GM23338 (cell line): ENCODE results near the gene SLC7A14. TPM values are rescaled to one million over a fixed set of nuclear protein-coding genes. Genes with fewer than 3 reads are reported as not detected.

Experiments used
- ATAC-seq: fragments of 200-7000 bp; cut with Tn5 transposase; 3 replicates; pipeline ENCODE4 v1.9.1; 2020
- DNase-seq: peaks from one replicate; pipeline ENCODE4 v3.0.0-alpha.2; 2015; ENCODE audit warnings: low spot score
- H2AFZ ChIP-seq: fragments of 200-600 bp; sonication (generic); 2 replicates; pipeline ENCODE4 v1.8.0; 2016; ENCODE audit warnings: antibody characterized with exemption, mild to moderate bottlenecking, moderate library complexity
- H3F3A ChIP-seq: fragments of 200-600 bp; sonication (generic); replicated peaks from 2 replicates; pipeline ENCODE4 v1.8.0; 2017; ENCODE audit warnings: antibody characterized with exemption, mixed run types, low read depth
- H3K27ac ChIP-seq: fragments of 200-600 bp; sonication (generic); 2 replicates; pipeline ENCODE4 v1.6.1; 2016; ENCODE audit warnings: low read depth
- H3K27me3 ChIP-seq: fragments of 200-600 bp; sonication (generic); 2 replicates; pipeline ENCODE4 v1.8.0; 2016; ENCODE audit warnings: mild to moderate bottlenecking, mixed run types, moderate library complexity; ENCODE audit not compliant: insufficient read depth
- H3K36me3 ChIP-seq: fragments of 200-600 bp; sonication (generic); 2 replicates; pipeline ENCODE4 v1.8.0; 2016; ENCODE audit warnings: mild to moderate bottlenecking; ENCODE audit not compliant: insufficient read depth
- H3K4me1 ChIP-seq: fragments of 200-600 bp; sonication (generic); 2 replicates; pipeline ENCODE4 v1.8.0; 2016; ENCODE audit warnings: mild to moderate bottlenecking, moderate library complexity; ENCODE audit not compliant: insufficient read depth
- H3K4me2 ChIP-seq: fragments of 200-600 bp; sonication (generic); 2 replicates; pipeline ENCODE4 v1.7.1; 2017; ENCODE audit warnings: mixed run types
- H3K4me3 ChIP-seq: fragments of 200-600 bp; sonication (generic); 2 replicates; pipeline ENCODE4 v1.6.1; 2016; ENCODE audit warnings: mixed run types
- H3K79me2 ChIP-seq: fragments of 200-600 bp; sonication (generic); replicated peaks from 2 replicates; pipeline ENCODE4 v1.8.0; 2017; ENCODE audit warnings: mild to moderate bottlenecking; ENCODE audit not compliant: insufficient read depth
- H3K9me2 ChIP-seq: fragments of 200-600 bp; sonication (generic); 2 replicates; pipeline ENCODE4 v1.8.0; 2017; ENCODE audit not compliant: insufficient read depth
- H4K20me1 ChIP-seq: fragments of 200-600 bp; sonication (generic); replicated peaks from 2 replicates; pipeline ENCODE4 v1.8.0; 2017; ENCODE audit warnings: mild to moderate bottlenecking; ENCODE audit not compliant: insufficient read depth
- H3K27ac Mint-ChIP-seq: 2 replicates; pipeline ENCODE4 v1.8.0; 2020; ENCODE audit warnings: inconsistent platforms, mild to moderate bottlenecking, moderate library complexity, mixed read lengths
- H3K27me3 Mint-ChIP-seq: 3 replicates; pipeline ENCODE4 v1.8.0; 2022; ENCODE audit warnings: low read depth, mild to moderate bottlenecking, moderate library complexity, mixed read lengths, inconsistent platforms; ENCODE audit not compliant: insufficient read depth, poor library complexity
- H3K36me3 Mint-ChIP-seq: 3 replicates; pipeline ENCODE4 v1.8.0; 2021; ENCODE audit warnings: low read depth, mild to moderate bottlenecking, inconsistent platforms, moderate library complexity, mixed read lengths
- H3K4me1 Mint-ChIP-seq: 3 replicates; pipeline ENCODE4 v1.8.0; 2020; ENCODE audit warnings: mild to moderate bottlenecking, inconsistent platforms, mixed read lengths
- H3K4me3 Mint-ChIP-seq: 3 replicates; pipeline ENCODE4 v1.8.0; 2021; ENCODE audit warnings: moderate library complexity, mild to moderate bottlenecking, inconsistent platforms, mixed read lengths
- H3K9me3 Mint-ChIP-seq: 3 replicates; pipeline ENCODE4 v1.8.0; 2020; ENCODE audit warnings: moderate library complexity, mild to moderate bottlenecking, inconsistent platforms, mixed read lengths
- CREB1 ChIP-seq: fragments of 250-450 bp; sonication (Bioruptor Pico); IDR thresholded peaks from 2 replicates; pipeline ENCODE4 v1.5.0; 2020; ENCODE audit warnings: low read depth, mild to moderate bottlenecking, moderate library complexity
- EZH2 ChIP-seq: fragments of 200-600 bp; sonication (generic); IDR thresholded peaks from one replicate; pipeline ENCODE4 v1.8.0; 2017; ENCODE audit warnings: antibody characterized with exemption, mild to moderate bottlenecking, low read depth; ENCODE audit not compliant: unreplicated experiment
- EZH2phosphoT487 ChIP-seq: fragments of 200-600 bp; sonication (generic); IDR thresholded peaks from one replicate; pipeline ENCODE4 v1.8.1; 2018; ENCODE audit warnings: antibody characterized with exemption; ENCODE audit not compliant: unreplicated experiment
- JUNB ChIP-seq: IDR thresholded peaks from one replicate; pipeline ENCODE4 v1.6.1; 2016; ENCODE audit warnings: antibody characterized with exemption; ENCODE audit not compliant: unreplicated experiment
- NANOG ChIP-seq: IDR thresholded peaks from 2 replicates; pipeline ENCODE4 v1.6.1; 2016; ENCODE audit warnings: antibody characterized with exemption, borderline replicate concordance
- POLR2AphosphoS5 ChIP-seq: IDR thresholded peaks from 2 replicates; pipeline ENCODE4 v1.6.1; 2016; ENCODE audit warnings: antibody characterized with exemption, low read depth
- STAT1 ChIP-seq: IDR thresholded peaks from one replicate; pipeline ENCODE4 v1.6.1; 2016; ENCODE audit warnings: antibody characterized with exemption; ENCODE audit not compliant: unreplicated experiment
- ZNF114 ChIP-seq: fragments of 250-450 bp; sonication (Bioruptor Pico); IDR thresholded peaks from 2 replicates; pipeline ENCODE4 v1.5.0; 2020; ENCODE audit warnings: mild to moderate bottlenecking, moderate library complexity
- ZNF331 ChIP-seq: fragments of 250-450 bp; sonication (Bioruptor Pico); IDR thresholded peaks from 2 replicates; pipeline ENCODE4 v1.5.0; 2020; ENCODE audit warnings: low read depth, mild to moderate bottlenecking, moderate library complexity
- polyA plus RNA-seq: library from polyadenylated mRNA; unstranded; fragments of >200 nt; fragmentation: Nextera tagmentation; extraction: Ambion mirVana; gene quantifications from 2 replicates; pipeline ENCODE4 v1.2.1, GENCODE V29; 2016
- total RNA-seq: library from RNA; depleted of rRNA; stranded (reverse); fragments of >200 nt; shearing (Covaris generic); gene quantifications from 2 replicates; pipeline ENCODE4 v1.2.3, GENCODE V29; 2014
- TF ChIP-seq, protein P1 (sequence below): IDR thresholded peaks from one replicate; pipeline ENCODE4 v1.6.1; 2018; ENCODE audit warnings: antibody characterized with exemption; ENCODE audit not compliant: unreplicated experiment
- TF ChIP-seq, protein P2 (sequence below), 2 experiments: fragments of 200-600 bp in 1 of 2; sonication (generic) in 1 of 2; conservative IDR thresholded peaks; 2 replicates each; pipeline versions ENCODE4 v1.5.1 to v1.6.1; 2016 to 2017; ENCODE audit warnings: antibody characterized with exemption in 2 of 2, low read depth in 2 of 2, mild to moderate bottlenecking in 2 of 2, moderate library complexity in 1 of 2
- TF ChIP-seq, protein P3 (sequence below): fragments of 250-450 bp; sonication (Bioruptor Pico); IDR thresholded peaks from 2 replicates; pipeline ENCODE4 v1.5.0; 2020; ENCODE audit warnings: mild to moderate bottlenecking, moderate library complexity
- TF ChIP-seq, protein P4 (sequence below): IDR thresholded peaks from 2 replicates; pipeline ENCODE4 v1.6.1; 2016; ENCODE audit warnings: antibody characterized with exemption

SLC7A14 gene
- total and polyA plus RNA-seq, 2 experiments from 2014 or later = 0.49 to 0.82 TPM

DNA sequence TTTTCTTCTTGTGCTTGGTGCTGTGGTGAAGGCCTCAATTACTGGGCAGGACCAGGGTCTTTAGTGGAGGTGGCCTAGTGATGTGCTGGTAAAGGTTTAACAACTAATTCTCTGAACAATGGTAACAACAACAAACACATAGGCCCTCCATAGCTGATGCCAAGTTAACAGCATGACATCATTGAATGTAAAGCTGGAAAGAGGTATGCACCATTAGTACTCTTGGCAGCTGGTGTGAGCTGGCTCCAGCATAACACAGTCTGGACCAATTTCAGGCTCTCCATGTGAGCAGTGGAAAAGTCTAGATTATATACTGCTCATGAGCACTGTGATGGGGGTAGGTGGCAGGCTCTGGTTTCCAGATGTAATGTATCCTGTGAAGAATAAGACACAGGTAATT, 61.8 kb downstream of the SLC7A14 start:
- H3K4me1 Mint-ChIP-seq = peaks cover 9% of the 10 kb centered on the region; the same call in 2 of the 3 replicates

More for the DNA sequence above, 61.8 kb downstream of the SLC7A14 start:
- Histone ChIP-seq H3K36me3 (no peaks in the 10 kb centered on the region), H3K4me2 (no peak overlapping the region), H3K4me3 (no peak overlapping the region), H3K79me2 (no peaks in the 10 kb centered on the region), H2AFZ (no peak overlapping the region), H3K27me3 (no peaks in the 10 kb centered on the region), H3K27ac (no peak overlapping the region), H4K20me1 (no peaks in the 10 kb centered on the region), H3F3A (no peaks in the 10 kb centered on the region), H3K9me2 (no peaks in the 10 kb centered on the region), H3K4me1 (peaks cover 3% of the 10 kb centered on the region; the same call in 1 of the 2 replicates)
- DNase-seq (no peak), ATAC-seq (no peak)
- H3K4me3 Mint-ChIP-seq = no peak overlapping the region
- H3K27ac Mint-ChIP-seq = no peak overlapping the region
- TF ChIP-seq STAT1 (no peak), POLR2AphosphoS5 (no peak), EZH2 (no peak), JUNB (no peak), ZNF331 (no peak), ZNF114 (CRISPR knock-in tag) (no peak), CREB1 (CRISPR knock-in tag) (no peak), NANOG (no peak), EZH2phosphoT487 (no peak)
- TF ChIP-seq, protein P1, sequence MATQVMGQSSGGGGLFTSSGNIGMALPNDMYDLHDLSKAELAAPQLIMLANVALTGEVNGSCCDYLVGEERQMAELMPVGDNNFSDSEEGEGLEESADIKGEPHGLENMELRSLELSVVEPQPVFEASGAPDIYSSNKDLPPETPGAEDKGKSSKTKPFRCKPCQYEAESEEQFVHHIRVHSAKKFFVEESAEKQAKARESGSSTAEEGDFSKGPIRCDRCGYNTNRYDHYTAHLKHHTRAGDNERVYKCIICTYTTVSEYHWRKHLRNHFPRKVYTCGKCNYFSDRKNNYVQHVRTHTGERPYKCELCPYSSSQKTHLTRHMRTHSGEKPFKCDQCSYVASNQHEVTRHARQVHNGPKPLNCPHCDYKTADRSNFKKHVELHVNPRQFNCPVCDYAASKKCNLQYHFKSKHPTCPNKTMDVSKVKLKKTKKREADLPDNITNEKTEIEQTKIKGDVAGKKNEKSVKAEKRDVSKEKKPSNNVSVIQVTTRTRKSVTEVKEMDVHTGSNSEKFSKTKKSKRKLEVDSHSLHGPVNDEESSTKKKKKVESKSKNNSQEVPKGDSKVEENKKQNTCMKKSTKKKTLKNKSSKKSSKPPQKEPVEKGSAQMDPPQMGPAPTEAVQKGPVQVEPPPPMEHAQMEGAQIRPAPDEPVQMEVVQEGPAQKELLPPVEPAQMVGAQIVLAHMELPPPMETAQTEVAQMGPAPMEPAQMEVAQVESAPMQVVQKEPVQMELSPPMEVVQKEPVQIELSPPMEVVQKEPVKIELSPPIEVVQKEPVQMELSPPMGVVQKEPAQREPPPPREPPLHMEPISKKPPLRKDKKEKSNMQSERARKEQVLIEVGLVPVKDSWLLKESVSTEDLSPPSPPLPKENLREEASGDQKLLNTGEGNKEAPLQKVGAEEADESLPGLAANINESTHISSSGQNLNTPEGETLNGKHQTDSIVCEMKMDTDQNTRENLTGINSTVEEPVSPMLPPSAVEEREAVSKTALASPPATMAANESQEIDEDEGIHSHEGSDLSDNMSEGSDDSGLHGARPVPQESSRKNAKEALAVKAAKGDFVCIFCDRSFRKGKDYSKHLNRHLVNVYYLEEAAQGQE = no peak
- TF ChIP-seq, protein P2, sequence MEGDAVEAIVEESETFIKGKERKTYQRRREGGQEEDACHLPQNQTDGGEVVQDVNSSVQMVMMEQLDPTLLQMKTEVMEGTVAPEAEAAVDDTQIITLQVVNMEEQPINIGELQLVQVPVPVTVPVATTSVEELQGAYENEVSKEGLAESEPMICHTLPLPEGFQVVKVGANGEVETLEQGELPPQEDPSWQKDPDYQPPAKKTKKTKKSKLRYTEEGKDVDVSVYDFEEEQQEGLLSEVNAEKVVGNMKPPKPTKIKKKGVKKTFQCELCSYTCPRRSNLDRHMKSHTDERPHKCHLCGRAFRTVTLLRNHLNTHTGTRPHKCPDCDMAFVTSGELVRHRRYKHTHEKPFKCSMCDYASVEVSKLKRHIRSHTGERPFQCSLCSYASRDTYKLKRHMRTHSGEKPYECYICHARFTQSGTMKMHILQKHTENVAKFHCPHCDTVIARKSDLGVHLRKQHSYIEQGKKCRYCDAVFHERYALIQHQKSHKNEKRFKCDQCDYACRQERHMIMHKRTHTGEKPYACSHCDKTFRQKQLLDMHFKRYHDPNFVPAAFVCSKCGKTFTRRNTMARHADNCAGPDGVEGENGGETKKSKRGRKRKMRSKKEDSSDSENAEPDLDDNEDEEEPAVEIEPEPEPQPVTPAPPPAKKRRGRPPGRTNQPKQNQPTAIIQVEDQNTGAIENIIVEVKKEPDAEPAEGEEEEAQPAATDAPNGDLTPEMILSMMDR (conservative IDR thresholded peaks at IDR 0.05; ENCODE audit: low read depth in 2 of 2) = no peak
- TF ChIP-seq, protein P3, sequence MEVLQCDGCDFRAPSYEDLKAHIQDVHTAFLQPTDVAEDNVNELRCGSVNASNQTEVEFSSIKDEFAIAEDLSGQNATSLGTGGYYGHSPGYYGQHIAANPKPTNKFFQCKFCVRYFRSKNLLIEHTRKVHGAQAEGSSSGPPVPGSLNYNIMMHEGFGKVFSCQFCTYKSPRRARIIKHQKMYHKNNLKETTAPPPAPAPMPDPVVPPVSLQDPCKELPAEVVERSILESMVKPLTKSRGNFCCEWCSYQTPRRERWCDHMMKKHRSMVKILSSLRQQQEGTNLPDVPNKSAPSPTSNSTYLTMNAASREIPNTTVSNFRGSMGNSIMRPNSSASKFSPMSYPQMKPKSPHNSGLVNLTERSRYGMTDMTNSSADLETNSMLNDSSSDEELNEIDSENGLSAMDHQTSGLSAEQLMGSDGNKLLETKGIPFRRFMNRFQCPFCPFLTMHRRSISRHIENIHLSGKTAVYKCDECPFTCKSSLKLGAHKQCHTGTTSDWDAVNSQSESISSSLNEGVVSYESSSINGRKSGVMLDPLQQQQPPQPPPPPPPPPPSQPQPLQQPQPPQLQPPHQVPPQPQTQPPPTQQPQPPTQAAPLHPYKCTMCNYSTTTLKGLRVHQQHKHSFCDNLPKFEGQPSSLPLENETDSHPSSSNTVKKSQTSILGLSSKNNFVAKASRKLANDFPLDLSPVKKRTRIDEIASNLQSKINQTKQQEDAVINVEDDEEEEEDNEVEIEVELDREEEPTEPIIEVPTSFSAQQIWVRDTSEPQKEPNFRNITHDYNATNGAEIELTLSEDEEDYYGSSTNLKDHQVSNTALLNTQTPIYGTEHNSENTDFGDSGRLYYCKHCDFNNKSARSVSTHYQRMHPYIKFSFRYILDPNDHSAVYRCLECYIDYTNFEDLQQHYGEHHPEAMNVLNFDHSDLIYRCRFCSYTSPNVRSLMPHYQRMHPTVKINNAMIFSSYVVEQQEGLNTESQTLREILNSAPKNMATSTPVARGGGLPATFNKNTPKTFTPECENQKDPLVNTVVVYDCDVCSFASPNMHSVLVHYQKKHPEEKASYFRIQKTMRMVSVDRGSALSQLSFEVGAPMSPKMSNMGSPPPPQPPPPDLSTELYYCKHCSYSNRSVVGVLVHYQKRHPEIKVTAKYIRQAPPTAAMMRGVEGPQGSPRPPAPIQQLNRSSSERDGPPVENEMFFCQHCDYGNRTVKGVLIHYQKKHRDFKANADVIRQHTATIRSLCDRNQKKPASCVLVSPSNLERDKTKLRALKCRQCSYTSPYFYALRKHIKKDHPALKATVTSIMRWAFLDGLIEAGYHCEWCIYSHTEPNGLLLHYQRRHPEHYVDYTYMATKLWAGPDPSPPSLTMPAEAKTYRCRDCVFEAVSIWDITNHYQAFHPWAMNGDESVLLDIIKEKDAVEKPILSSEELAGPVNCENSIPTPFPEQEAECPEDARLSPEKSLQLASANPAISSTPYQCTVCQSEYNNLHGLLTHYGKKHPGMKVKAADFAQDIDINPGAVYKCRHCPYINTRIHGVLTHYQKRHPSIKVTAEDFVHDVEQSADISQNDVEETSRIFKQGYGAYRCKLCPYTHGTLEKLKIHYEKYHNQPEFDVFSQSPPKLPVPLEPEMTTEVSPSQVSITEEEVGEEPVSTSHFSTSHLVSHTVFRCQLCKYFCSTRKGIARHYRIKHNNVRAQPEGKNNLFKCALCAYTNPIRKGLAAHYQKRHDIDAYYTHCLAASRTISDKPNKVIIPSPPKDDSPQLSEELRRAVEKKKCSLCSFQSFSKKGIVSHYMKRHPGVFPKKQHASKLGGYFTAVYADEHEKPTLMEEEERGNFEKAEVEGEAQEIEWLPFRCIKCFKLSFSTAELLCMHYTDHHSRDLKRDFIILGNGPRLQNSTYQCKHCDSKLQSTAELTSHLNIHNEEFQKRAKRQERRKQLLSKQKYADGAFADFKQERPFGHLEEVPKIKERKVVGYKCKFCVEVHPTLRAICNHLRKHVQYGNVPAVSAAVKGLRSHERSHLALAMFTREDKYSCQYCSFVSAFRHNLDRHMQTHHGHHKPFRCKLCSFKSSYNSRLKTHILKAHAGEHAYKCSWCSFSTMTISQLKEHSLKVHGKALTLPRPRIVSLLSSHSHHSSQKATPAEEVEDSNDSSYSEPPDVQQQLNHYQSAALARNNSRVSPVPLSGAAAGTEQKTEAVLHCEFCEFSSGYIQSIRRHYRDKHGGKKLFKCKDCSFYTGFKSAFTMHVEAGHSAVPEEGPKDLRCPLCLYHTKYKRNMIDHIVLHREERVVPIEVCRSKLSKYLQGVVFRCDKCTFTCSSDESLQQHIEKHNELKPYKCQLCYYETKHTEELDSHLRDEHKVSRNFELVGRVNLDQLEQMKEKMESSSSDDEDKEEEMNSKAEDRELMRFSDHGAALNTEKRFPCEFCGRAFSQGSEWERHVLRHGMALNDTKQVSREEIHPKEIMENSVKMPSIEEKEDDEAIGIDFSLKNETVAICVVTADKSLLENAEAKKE (CRISPR knock-in tag) = no peak
- TF ChIP-seq, protein P4, sequence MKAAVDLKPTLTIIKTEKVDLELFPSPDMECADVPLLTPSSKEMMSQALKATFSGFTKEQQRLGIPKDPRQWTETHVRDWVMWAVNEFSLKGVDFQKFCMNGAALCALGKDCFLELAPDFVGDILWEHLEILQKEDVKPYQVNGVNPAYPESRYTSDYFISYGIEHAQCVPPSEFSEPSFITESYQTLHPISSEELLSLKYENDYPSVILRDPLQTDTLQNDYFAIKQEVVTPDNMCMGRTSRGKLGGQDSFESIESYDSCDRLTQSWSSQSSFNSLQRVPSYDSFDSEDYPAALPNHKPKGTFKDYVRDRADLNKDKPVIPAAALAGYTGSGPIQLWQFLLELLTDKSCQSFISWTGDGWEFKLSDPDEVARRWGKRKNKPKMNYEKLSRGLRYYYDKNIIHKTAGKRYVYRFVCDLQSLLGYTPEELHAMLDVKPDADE = no peak
- no peaks in the 10 kb centered on the region for H3K27me3 Mint-ChIP-seq
- no peaks in the 10 kb centered on the region for H3K36me3 Mint-ChIP-seq
- H3K9me3 Mint-ChIP-seq = no peaks in the 10 kb centered on the region
